Tibial nerve (tissue), 3 donors: Measurements from ENCODE around the gene MIEF1.

ENCODE experiments used
- POLR2A ChIP-seq, 2 donors: fragments of 450-650 bp; IDR thresholded peaks; one replicate each; pipeline ENCODE4 v1.6.1; 2017; ENCODE audit warnings: antibody characterized with exemption in 2 of 2, mild to moderate bottlenecking in 2 of 2, moderate library complexity in 2 of 2
- TF ChIP-seq, protein P1 (sequence below), 5 experiments: fragments of 200-600 bp in 3 of 5; fragments of 450-650 bp in 2 of 5; sonication (generic) in 3 of 5; IDR thresholded peaks; one replicate each; pipeline ENCODE4 v1.5.1; 2016 to 2019; ENCODE audit warnings: antibody characterized with exemption in 5 of 5, mild to moderate bottlenecking in 3 of 5, moderate library complexity in 2 of 5

DNA sequence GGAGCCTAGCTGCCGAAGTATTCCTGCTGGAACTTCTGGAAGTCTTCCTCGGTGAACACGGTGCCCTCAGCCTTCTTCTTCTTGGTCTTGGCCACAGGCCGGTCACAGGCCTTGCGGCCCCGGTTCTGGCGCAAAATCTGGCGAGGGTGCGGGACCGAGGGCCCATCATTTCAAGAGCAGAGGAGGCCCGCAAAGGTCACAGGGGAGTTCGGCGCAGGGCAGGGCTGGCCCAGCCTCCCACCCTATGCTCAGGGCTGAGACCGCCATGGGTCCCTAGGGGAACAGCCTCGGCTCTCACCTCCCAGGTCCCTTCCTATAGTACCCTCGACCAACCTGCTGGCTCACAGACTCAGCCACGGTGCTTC is 27.4 kb downstream of the MIEF1 start:
- TF ChIP-seq, protein P1, sequence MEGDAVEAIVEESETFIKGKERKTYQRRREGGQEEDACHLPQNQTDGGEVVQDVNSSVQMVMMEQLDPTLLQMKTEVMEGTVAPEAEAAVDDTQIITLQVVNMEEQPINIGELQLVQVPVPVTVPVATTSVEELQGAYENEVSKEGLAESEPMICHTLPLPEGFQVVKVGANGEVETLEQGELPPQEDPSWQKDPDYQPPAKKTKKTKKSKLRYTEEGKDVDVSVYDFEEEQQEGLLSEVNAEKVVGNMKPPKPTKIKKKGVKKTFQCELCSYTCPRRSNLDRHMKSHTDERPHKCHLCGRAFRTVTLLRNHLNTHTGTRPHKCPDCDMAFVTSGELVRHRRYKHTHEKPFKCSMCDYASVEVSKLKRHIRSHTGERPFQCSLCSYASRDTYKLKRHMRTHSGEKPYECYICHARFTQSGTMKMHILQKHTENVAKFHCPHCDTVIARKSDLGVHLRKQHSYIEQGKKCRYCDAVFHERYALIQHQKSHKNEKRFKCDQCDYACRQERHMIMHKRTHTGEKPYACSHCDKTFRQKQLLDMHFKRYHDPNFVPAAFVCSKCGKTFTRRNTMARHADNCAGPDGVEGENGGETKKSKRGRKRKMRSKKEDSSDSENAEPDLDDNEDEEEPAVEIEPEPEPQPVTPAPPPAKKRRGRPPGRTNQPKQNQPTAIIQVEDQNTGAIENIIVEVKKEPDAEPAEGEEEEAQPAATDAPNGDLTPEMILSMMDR (IDR thresholded peaks at IDR 0.05), result peak in 2 of 5 experiments; percentile 8 to 18
- no peak for TF ChIP-seq POLR2A (IDR thresholded peaks at IDR 0.05)
